ENCODE measurements around the gene RNF150. TPM values are rescaled to one million over a fixed set of nuclear protein-coding genes. Genes with fewer than 3 reads are reported as not detected.

RNF150 gene
- total and polyA plus RNA-seq, 2 of the 4 experiments (the other 2 are of a cell fraction), result 6.2 to 18.1 TPM

Other genes with a start within 250 kb of the RNF150 start
- 34.1 and 47.2 TPM in 2 replicates for gene ZNF330, start 87.4 kb upstream of the RNF150 start, total RNA-seq (2012; rRNA removed)
- 24.3 and 27.2 TPM in 2 replicates for gene ZNF330, start 87.4 kb upstream of the RNF150 start, polyA plus RNA-seq (2012; rRNA removed)